Ovary (tissue), 9 donors: Measurements from ENCODE around the gene CCT8. TPM values are rescaled to one million over a fixed set of nuclear protein-coding genes. Genes with fewer than 3 reads are reported as not detected.

ENCODE experiments used
- DNase-seq, 5 donors: peaks; one replicate each; pipeline ENCODE4 v3.0.0-alpha.2; 2019 to 2020
- H3K27ac ChIP-seq, 2 donors: fragments of 200-600 bp; one replicate each; pipeline versions ENCODE4 v1.5.1 to v1.8.0; 2019 to 2022
- H3K27me3 ChIP-seq: fragments of 200-600 bp; one replicate; pipeline ENCODE4 v1.8.0; 2022
- H3K36me3 ChIP-seq: fragments of 200-600 bp; sonication (generic); one replicate; pipeline ENCODE4 v1.5.1; 2019
- H3K4me1 ChIP-seq: one replicate; pipeline ENCODE4 v1.8.1; 2013; ENCODE audit warnings: mild to moderate bottlenecking, moderate library complexity; ENCODE audit not compliant: insufficient read depth
- H3K4me3 ChIP-seq: fragments of 200-600 bp; sonication (generic); one replicate; pipeline ENCODE4 v1.5.1; 2017
- H3K9me3 ChIP-seq, 2 donors: fragments of 200-600 bp in 1 of 2; sonication (generic) in 1 of 2; one replicate each; pipeline versions ENCODE4 v1.5.1 to v1.8.1; 2013 to 2019; ENCODE audit warnings: mild to moderate bottlenecking in 1 of 2, moderate library complexity in 1 of 2
- CTCF ChIP-seq, 3 donors: fragments of 450-650 bp in 2 of 3; fragments of 200-600 bp in 1 of 3; IDR thresholded peaks; one replicate each; pipeline versions ENCODE4 v1.5.1 to v1.8.0; 2016 to 2022; ENCODE audit warnings: antibody characterized with exemption in 3 of 3, mild to moderate bottlenecking in 1 of 3
- EP300 ChIP-seq: sonication (generic); formaldehyde crosslinking; IDR thresholded peaks from one replicate; pipeline ENCODE4 v1.6.1; 2017; ENCODE audit warnings: antibody characterized with exemption
- POLR2A ChIP-seq: fragments of 450-650 bp; IDR thresholded peaks from one replicate; pipeline ENCODE4 v1.6.1; 2017; ENCODE audit warnings: antibody characterized with exemption, mild to moderate bottlenecking, moderate library complexity
- WGBS, 3 donors: extraction: QIAGEN DNeasy Blood & Tissue Kit in 1 of 3; methylation state at CpG; one replicate each; pipeline versions ENCODE4 v1.1.5 to v1.1.7; 2013 to 2017; 5-methylcytosine and 5-hydroxymethylcytosine counted together
- intact Hi-C, 4 donors: fragments of 100-400 bp; cut with DNase I; formaldehyde crosslinking; loops; one replicate each; pipeline versions ENCODE4 v1.11.0 to v1.15.1; 2022 to 2023
- polyA plus RNA-seq, 2 donors: library from polyadenylated mRNA; stranded (reverse); fragments of 200-250 nt in 1 of 2; fragments of 350-450 nt in 1 of 2; fragmentation: Illumina TruSeq in 1 of 2; extraction: RNeasy Lipid Tissue Mini Kit (QIAGEN cat#74804) in 1 of 2; gene quantifications; one replicate each; pipeline ENCODE4 v1.2.3, GENCODE V29; 2013 to 2014
- total RNA-seq, 7 donors: library from RNA; depleted of rRNA in 2 of 7; stranded (reverse); fragments of >200 nt in 2 of 7; fragmentation: NEBNext Ultra II Directional in 3 of 7; extraction: Animal tissue kit (Norgen Biotek cat#: 25700) in 3 of 7; gene quantifications; one replicate each; pipeline versions ENCODE4 v1.1.0 to v1.2.4, GENCODE V29; 2016 to 2023
- donor health status: DM: no; HTN: no; CAD: no; lungs with moderate emphysema.
- donor health status: DM: no; HTN: no; CAD: no.
- donor health status: Bipolar disorder and iron deficiency.
- donor health status: DM: yes; HTN: yes; CAD: no.
- donor health status: DM: no; HTN: no; CAD: no.
- donor health status: DM: yes; HTN: yes; CAD: no.

CCT8 gene
- total and polyA plus RNA-seq, 9 donors, result 89.1 to 175 (median 105) TPM

- Histone ChIP-seq H3K27me3 (no peaks in the 10 kb centered on the region), H3K4me1 (no peaks in the 10 kb centered on the region), H3K27ac (no peak overlapping the region), H3K4me3 (no peak overlapping the region), H3K36me3 (no peaks in the 10 kb centered on the region), H3K9me3 (no peaks in the 10 kb centered on the region)
- intact Hi-C loops, result no loop called here
- no peak for DNase-seq
- TF ChIP-seq POLR2A, result no peak
- no peak for TF ChIP-seq EP300
- TF ChIP-seq CTCF (IDR thresholded peaks at IDR 0.05), result no peak
- WGBS, 3 donors, result 86 to 93% (median 92%) methylated on average over 5 of the region's 5 CpGs
Observed at GRCh38 chr21:29053011-29053553, 20.4 kb downstream of the CCT8 start.

- Histone ChIP-seq H3K27me3 (no peaks in the 10 kb centered on the region), H3K36me3 (no peaks in the 10 kb centered on the region), H3K9me3 (no peaks in the 10 kb centered on the region), H3K4me3 (no peak overlapping the region), H3K27ac (no peak overlapping the region), H3K4me1 (no peaks in the 10 kb centered on the region)
- no peak for DNase-seq
- WGBS, 3 donors, result 98 to 99% (median 98%) methylated on average over 5 of the region's 5 CpGs
- intact Hi-C loops, result no loop called here
- TF ChIP-seq POLR2A, result no peak
Observed at GRCh38 chr21:29052224-29052623, 21.2 kb downstream of the CCT8 start.

- no peak overlapping the region for H3K27ac ChIP-seq
- TF ChIP-seq POLR2A, result no peak
- no peak for TF ChIP-seq CTCF (IDR thresholded peaks at IDR 0.05)
- TF ChIP-seq EP300, result no peak
- H3K36me3 ChIP-seq, result no peaks in the 10 kb centered on the region
Observed at GRCh38 chr21:29034678-29035077, 38.8 kb downstream of the CCT8 start.

GRCh38 chr21:29033871-29034270, 39.6 kb downstream of the CCT8 start:
- Histone ChIP-seq H3K4me1 (no peaks in the 10 kb centered on the region), H3K4me3 (no peak overlapping the region), H3K27ac (no peak overlapping the region), H3K36me3 (no peaks in the 10 kb centered on the region), H3K9me3 (no peaks in the 10 kb centered on the region), H3K27me3 (no peaks in the 10 kb centered on the region)
- intact Hi-C loops, result no loop called here
- TF ChIP-seq POLR2A (no peak), CTCF (IDR thresholded peaks at IDR 0.05) (no peak), EP300 (no peak)
- WGBS, 3 donors, result 8 to 41% (median 18%) methylated on average over 3 of the region's 3 CpGs
- no peak for DNase-seq

More at GRCh38 chr21:29034678-29035077, 38.8 kb downstream of the CCT8 start:
- Histone ChIP-seq H3K4me1 (no peaks in the 10 kb centered on the region), H3K9me3 (no peaks in the 10 kb centered on the region), H3K4me3 (no peak overlapping the region), H3K27me3 (no peaks in the 10 kb centered on the region)
- no peak for DNase-seq
- intact Hi-C loops, result no loop called here
- WGBS, 3 donors, result 84 to 91% (median 84%) methylated on average over 1 of the region's 1 CpG

GRCh38 chr21:29033301-29033700, 40.1 kb downstream of the CCT8 start:
- Histone ChIP-seq H3K36me3 (no peaks in the 10 kb centered on the region), H3K27ac (no peak overlapping the region), H3K4me1 (no peaks in the 10 kb centered on the region), H3K27me3 (no peaks in the 10 kb centered on the region), H3K4me3 (no peak overlapping the region), H3K9me3 (no peaks in the 10 kb centered on the region)
- intact Hi-C loops, result no loop called here
- 67 to 85% (median 83%) methylated on average over 4 of the region's 4 CpGs for WGBS, 3 donors
- DNase-seq, result no peak
- TF ChIP-seq POLR2A, result no peak
- TF ChIP-seq EP300, result no peak
- TF ChIP-seq CTCF (IDR thresholded peaks at IDR 0.05), result no peak
